Lower lobe of right lung (tissue), 2 donors: Measurements from ENCODE around the gene CELA2A. TPM values are rescaled to one million over a fixed set of nuclear protein-coding genes. Genes with fewer than 3 reads are reported as not detected.

ENCODE experiments used
- ATAC-seq, 2 donors: fragments of 200-7000 bp; cut with Tn5 transposase; one replicate each; pipeline ENCODE4 v1.9.1; 2020 to 2022; ENCODE audit warnings: mild to moderate bottlenecking in 2 of 2, moderate library complexity in 2 of 2
- DNase-seq: peaks from one replicate; pipeline ENCODE4 v3.0.0-alpha.2; 2020
- H3K27ac ChIP-seq: fragments of 200-600 bp; one replicate; pipeline ENCODE4 v1.8.0; 2022
- H3K27me3 ChIP-seq: fragments of 200-600 bp; one replicate; pipeline ENCODE4 v1.8.0; 2022; ENCODE audit warnings: low read depth
- H3K36me3 ChIP-seq: fragments of 200-600 bp; one replicate; pipeline ENCODE4 v1.8.0; 2022; ENCODE audit warnings: mild to moderate bottlenecking
- H3K4me1 ChIP-seq: fragments of 200-600 bp; one replicate; pipeline ENCODE4 v1.8.0; 2022
- H3K4me3 ChIP-seq: fragments of 200-600 bp; one replicate; pipeline ENCODE4 v1.8.0; 2022; ENCODE audit warnings: mild to moderate bottlenecking
- H3K9me3 ChIP-seq: fragments of 200-600 bp; one replicate; pipeline ENCODE4 v1.8.0; 2022
- CTCF ChIP-seq: fragments of 200-600 bp; IDR thresholded peaks from one replicate; pipeline ENCODE4 v1.8.0; 2022; ENCODE audit warnings: antibody characterized with exemption, mild to moderate bottlenecking
- intact Hi-C: fragments of 100-400 bp; cut with DNase I; formaldehyde crosslinking; loops from one replicate; pipeline ENCODE4 v1.11.0; 2022
- total RNA-seq: library from RNA; stranded (reverse); fragmentation: NEBNext Ultra II Directional; extraction: Animal tissue kit (Norgen Biotek cat#: 25700); gene quantifications from one replicate; pipeline ENCODE4 v1.2.1, GENCODE V29; 2021
- donor health status: DM: no; HTN: yes; CAD: no; lungs with severe emphysema.

CELA2A gene
- total RNA-seq, 1 donor from 2014 or later: not detected

DNA sequence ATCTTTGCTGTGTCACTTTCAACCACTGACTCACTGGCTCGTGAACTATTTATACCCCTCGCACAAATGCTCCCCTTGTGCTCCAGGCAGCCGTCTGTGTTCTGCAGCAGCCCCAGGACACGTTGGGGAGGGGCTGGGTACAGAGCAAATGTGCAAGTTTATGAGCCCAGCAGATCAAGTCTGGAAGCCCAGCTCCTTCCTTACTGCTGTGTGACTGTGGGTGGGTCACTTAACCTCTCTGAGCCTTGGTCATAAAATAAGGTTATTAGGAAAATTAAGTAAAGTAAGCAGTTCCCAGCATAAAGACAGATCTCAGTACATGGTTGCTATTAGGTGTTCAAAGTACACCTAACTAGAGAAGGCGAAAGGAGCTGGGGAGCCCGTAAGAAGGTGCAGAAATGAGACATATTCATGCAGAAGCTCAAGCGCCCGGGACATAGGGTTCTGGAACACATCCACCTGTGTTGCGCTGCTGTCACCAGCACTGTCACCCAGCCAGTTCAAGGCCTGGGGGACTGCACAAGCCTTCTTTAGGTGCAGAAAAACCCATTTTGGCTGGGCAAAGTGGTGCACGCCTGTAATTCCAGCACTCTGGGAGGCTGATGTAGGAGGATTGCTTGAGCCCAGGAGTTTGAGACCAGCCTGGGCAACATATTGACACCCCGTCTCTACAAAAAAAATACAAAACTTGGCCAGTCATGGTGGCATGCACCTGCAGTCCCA lies 33.0 kb upstream of the CELA2A start:
- intact Hi-C loops: no loop called here
- TF ChIP-seq CTCF: no peak
- H3K27ac ChIP-seq: no peak overlapping the region
- no peaks in the 10 kb centered on the region for H3K27me3 ChIP-seq
- ATAC-seq (no peak), DNase-seq (no peak)
- H3K9me3 ChIP-seq: no peaks in the 10 kb centered on the region
- no peak overlapping the region for H3K4me3 ChIP-seq
- H3K36me3 ChIP-seq: peaks cover 33% of the 10 kb centered on the region
- peaks cover 34% of the 10 kb centered on the region for H3K4me1 ChIP-seq

GRCh38 chr1:15424146-15424667 lies 32.3 kb upstream of the CELA2A start:
- DNase-seq: peak; percentile 69
- Histone ChIP-seq H3K4me3 (no peak overlapping the region), H3K36me3 (peaks cover 40% of the 10 kb centered on the region), H3K9me3 (no peaks in the 10 kb centered on the region), H3K27ac (no peak overlapping the region), H3K4me1 (peaks cover 27% of the 10 kb centered on the region), H3K27me3 (no peaks in the 10 kb centered on the region)
- intact Hi-C loops: no loop called here
- TF ChIP-seq CTCF: no peak
- ATAC-seq: peak; percentile 43 to 72

- ATAC-seq (no peak), DNase-seq (no peak)
- Histone ChIP-seq H3K4me1 (peaks cover 22% of the 10 kb centered on the region), H3K27me3 (no peaks in the 10 kb centered on the region), H3K4me3 (no peak overlapping the region), H3K9me3 (no peaks in the 10 kb centered on the region), H3K36me3 (peaks cover 47% of the 10 kb centered on the region), H3K27ac (no peak overlapping the region)
- intact Hi-C loops: no loop called here
- no peak for TF ChIP-seq CTCF
These were observed 31.6 kb upstream of the CELA2A start for GRCh38 chr1:15424981-15425380.

- intact Hi-C loops: no loop called here
- TF ChIP-seq CTCF: no peak
- ATAC-seq: no peak
- peaks cover 52% of the 10 kb centered on the region for H3K36me3 ChIP-seq
- no peak overlapping the region for H3K4me3 ChIP-seq
- no peak overlapping the region for H3K27ac ChIP-seq
- no peaks in the 10 kb centered on the region for H3K27me3 ChIP-seq
- peaks cover 16% of the 10 kb centered on the region for H3K4me1 ChIP-seq
- H3K9me3 ChIP-seq: no peaks in the 10 kb centered on the region
- no peak for DNase-seq
These were observed 31.0 kb upstream of the CELA2A start for GRCh38 chr1:15425521-15425920.

GRCh38 chr1:15425958-15426357 lies 30.6 kb upstream of the CELA2A start:
- DNase-seq (no peak), ATAC-seq (no peak)
- Histone ChIP-seq H3K9me3 (no peaks in the 10 kb centered on the region), H3K27me3 (no peaks in the 10 kb centered on the region), H3K4me1 (peaks cover 12% of the 10 kb centered on the region), H3K27ac (no peak overlapping the region), H3K4me3 (no peak overlapping the region), H3K36me3 (peaks cover 57% of the 10 kb centered on the region)
- intact Hi-C loops: no loop called here
- TF ChIP-seq CTCF: no peak
